Activated naive CD8-positive, alpha-beta T cell treated with anti-CD3 and anti-CD28 coated beads, Interleukin-2, amount 50 U/mL, for 16 hours (primary cell): ENCODE data around the gene CHRM5.

Experiments used
- DNase-seq: peaks from one replicate; pipeline ENCODE4 v3.0.0-alpha.2; 2020; ENCODE audit warnings: low read depth, low spot score

The CHRM5 gene

DNA sequence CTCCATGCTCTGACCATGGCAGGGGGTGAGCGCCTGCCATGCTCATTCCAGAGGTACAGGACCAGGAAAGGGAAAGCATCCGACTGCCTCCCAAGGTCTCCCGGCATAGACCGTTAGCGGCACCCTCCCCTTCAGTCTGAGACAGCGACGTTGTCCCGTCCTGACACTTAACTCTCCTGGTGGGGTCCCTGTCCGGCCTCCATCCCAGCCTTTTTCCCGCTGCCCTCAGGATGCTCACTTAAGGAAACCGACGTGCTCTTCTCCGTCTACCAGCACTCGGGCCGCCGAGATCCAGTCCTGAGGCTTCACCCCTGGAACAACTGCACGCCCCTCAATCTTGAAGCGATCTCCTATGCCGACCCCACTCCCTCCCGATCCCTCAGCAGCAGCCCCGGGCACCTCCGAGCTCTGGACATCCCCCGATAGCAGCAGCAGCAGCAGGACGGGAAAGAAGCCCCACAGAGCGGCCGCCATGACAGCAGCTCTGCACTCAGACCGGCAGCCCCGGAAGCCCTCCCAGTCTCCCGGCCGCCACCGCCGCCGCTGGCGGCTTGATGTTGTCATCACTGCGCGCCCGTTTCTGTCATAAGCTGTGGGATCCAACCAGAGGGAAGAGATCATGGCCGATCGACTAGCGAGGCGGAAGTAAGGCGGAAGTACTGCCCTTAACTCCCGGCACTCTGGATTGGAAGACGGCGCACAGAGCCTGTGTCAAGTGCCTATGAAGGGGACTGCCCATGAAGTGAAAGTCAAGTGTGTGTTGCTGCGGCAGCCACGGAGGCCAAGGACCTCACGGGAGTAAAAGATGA lies 133.3 kb downstream of the CHRM5 start, which contains the start of the genes EMC7 and PGBD4:
EMC7 (minus strand) TSS at position 497 of the 809 bp plus-strand sequence; CDS start at position 474, 23 bp downstream.
PGBD4 (plus strand) TSS at position 718 of the 809 bp plus-strand sequence. CDS start 449 bp downstream, outside the sequence.
- DNase-seq: peak; percentile 95

DNA sequence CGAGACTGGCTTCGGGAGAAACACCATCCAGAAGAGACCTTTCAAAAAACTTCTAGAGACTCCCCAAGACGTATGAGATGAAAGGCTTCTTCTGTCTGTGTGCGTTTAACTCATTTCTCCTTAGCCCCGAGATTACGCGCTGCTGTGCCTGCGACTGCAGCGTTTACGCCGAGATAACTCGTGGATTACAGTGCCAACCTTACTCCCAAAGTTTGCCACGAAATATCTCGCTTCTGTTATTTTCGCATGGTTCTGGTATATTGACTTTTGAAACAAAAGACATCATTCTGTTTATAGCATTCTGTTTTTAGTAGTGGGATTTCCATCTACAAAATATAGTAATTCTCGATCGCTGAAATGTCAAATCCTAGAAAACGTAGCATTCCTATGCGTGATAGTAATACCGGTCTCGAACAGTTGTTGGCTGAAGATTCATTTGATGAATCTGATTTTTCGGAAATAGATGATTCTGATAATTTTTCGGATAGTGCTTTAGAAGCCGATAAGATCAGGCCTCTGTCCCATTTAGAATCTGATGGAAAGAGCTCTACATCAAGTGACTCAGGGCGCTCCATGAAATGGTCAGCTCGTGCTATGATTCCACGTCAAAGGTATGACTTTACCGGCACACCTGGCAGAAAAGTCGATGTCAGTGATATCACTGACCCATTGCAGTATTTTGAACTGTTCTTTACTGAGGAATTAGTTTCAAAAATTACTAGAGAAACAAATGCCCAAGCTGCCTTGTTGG lies 134.1 kb downstream of the CHRM5 start:
- DNase-seq: no peak

DNA sequence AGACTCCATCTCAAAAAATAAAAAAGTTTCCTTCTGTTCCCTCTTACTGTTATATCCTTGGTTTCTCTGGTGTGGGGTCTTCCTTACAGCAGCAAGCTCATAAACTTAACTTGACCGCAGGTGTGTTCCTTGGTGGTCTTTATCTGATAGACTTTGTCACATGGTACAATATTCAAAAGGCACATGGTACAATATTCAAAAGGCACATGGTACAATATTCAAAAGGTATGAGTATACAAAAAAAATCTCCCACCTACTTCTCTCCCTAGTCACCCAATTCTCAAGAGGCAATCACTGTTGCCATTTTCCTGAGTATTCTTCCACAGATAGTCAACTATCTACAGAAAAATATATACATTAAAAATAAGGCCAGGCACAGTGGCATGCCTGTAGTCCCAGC lies 138.1 kb downstream of the CHRM5 start:
- no peak for DNase-seq

DNA sequence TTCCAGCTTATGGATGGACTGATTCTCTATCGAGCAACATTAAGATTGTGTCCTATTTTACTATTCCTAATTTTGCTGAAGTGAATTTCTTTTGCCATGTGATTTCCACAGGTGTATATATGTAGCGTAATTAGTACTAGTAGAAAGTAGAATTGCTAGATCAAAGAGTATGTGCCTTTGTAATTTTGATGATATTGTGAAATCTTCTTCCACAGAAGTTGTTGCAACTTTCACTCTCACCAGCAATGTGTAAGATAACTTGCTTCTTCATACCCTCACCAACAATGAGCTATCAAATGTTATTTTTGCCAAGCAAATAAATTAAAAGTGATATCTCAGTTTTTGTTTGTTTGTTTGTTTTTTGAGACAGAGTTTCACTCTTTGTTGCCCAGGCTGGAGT lies 139.0 kb downstream of the CHRM5 start:
- DNase-seq: no peak

DNA sequence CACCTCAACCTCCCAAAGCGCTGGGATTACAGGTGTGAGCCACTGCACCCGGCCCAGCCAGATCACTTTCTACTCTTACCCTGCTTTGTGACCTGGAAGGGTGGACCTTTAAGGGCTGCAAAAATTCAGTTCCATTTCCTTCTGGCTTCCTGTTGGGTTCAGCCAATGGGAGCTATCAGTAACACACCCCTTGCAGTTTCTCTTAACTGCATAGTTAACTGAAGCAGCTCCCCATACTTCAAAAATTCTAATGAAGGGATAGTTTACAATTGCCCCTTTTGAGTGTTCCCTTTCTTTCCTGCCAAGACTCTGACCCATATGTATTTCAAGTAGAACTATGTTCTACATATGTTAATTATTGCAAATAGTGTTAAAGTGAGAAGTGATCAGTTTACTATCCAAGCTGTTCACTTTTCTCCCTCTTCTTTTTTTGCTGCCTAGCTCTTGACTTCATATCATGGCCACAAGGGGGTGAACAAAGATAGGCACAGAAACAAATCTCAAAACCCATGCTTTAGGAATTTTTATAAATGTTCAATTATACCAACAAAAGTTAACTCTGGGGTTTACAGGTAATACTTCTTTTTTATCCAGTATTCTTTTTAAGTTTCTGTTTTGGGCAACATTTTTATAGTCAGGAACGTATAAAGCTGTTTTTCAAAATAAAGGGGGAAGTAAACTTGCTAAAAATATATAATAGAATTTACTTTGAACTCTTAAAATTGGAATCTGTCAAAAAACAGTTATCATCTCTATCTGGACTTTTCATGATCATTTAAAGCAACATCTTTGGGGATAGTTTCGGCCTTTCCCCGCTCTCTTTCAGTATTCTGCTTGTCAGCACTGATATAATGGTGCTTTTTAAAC lies 141.7 kb downstream of the CHRM5 start:
- no peak for DNase-seq

DNA sequence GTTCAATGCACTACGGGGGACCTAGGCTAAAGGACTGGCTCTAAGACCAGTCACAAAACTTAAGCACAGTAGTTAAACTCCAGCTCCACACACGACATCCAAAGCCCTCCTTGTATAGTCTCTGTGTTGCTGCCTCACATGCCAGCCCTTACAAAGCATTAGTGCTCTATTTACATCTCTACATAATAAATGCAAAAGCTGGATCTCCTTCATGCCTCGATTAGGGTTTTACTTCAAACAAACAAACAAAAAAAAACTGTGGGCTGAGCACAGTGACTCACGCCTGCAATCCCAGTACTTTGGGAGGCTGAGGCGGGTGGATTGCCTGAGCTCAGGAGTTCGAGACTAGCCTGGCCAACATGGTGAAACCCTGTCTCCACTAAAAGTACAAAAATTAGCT lies 143.2 kb downstream of the CHRM5 start:
- DNase-seq: no peak

DNA sequence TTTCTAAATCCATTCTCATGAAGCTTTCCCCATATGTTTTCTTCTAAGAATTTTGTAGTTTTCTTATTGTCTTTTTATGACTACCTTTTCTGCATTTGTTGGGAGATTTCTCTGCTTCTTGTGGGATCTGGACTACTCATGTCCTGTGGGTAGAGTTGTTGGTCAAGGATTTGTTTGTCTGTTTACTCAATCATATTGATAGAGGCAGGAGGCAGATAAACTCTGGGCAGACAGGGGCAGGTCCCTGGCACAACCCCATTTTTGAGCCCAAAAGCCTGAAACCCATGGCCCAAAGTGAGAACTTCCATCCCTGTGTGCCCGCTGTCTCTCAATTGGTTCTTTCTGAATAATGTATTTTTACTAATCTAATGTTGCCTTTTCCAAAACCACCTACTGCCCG lies 145.9 kb downstream of the CHRM5 start:
- DNase-seq: no peak

DNA sequence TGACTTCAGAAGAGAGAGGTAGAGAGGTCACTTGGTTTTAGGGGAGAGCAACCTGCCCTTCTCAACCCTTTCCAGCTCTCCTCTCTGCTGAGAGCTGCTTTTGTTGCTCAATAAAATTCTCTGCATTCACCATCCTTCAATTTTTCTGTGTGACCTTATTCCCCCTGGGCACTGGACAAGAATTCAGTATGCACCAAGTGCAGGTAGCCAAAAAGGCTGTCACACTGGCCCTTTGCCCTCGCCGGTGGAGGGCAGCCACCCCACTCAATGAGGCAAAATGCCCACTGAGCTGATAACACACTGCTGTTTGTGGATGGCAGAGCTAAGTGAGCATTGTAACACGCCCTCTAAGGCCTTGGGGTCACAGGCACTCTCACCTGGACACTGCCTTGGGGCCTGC lies 146.4 kb downstream of the CHRM5 start:
- no peak for DNase-seq

DNA sequence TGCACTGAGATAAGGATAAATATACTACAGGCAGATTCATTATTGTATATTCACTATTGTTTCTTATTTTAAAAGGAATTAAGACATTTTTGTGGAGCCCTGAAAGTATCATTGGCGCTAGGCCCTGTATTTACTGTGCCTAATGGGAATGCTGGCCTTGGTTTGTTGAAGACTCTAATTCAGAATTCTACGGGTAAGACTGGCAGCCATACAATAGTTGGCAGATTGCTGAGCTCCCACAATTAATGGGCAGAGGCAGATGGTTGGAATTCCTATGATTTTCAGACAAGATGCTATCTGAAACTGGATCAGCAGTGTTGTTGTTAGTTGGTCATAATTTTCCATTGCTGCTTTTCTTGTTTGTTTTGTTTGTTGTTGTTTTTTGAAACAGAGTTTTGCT lies 148.3 kb downstream of the CHRM5 start:
- no peak for DNase-seq
